Measurements from ENCODE around the gene SDS. TPM values are rescaled to one million over a fixed set of nuclear protein-coding genes. Genes with fewer than 3 reads are reported as not detected.

SDS gene
- total RNA-seq: not detected

- H3K4me3 ChIP-seq: no peak within 1 kb of the TSS
- H3K27ac ChIP-seq: no peak within 1 kb of the TSS
- H3K9me3 ChIP-seq: no peaks in the 10 kb centered on the region
- intact Hi-C loops (cut with DNase I): no loop called here
- H3K27me3 ChIP-seq: no peaks in the 10 kb centered on the region
- no peak for DNase-seq (ENCODE audit: extremely low spot score in 2 of 2)
- H3K4me1 ChIP-seq: no peaks in the 10 kb centered on the region
- H3K36me3 ChIP-seq: no peaks in the 10 kb centered on the region
- TF ChIP-seq POLR2AphosphoS5 (IDR thresholded peaks at IDR 0.05; ENCODE audit: insufficient read depth in 1 of 2, low read depth in 1 of 2) (no peak), CTCF (IDR thresholded peaks at IDR 0.05) (no peak), POLR2A (IDR thresholded peaks at IDR 0.05) (no peak)
These were observed at the start of gene SDS for GRCh38 chr12:113403435-113404415. Gene SDS, minus strand, starts transcription at chr12:113403887. Its CDS starts 4,179 bp downstream, at chr12:113399708.

GRCh38 chr12:113453330-113453729 lies 49.6 kb upstream of the SDS start:
- H3K27me3 ChIP-seq: no peaks in the 10 kb centered on the region
- no peak for DNase-seq (ENCODE audit: extremely low spot score in 2 of 2)
- H3K9me3 ChIP-seq: no peaks in the 10 kb centered on the region
- no peak overlapping the region for H3K27ac ChIP-seq
- TF ChIP-seq CTCF (IDR thresholded peaks at IDR 0.05) (no peak), POLR2A (IDR thresholded peaks at IDR 0.05) (no peak), POLR2AphosphoS5 (IDR thresholded peaks at IDR 0.05; ENCODE audit: insufficient read depth in 1 of 2, low read depth in 1 of 2) (no peak)
- H3K4me3 ChIP-seq: no peak overlapping the region
- no peaks in the 10 kb centered on the region for H3K36me3 ChIP-seq
- intact Hi-C loops (cut with DNase I): no loop called here
- H3K4me1 ChIP-seq: no peaks in the 10 kb centered on the region

GRCh38 chr12:113452458-113452857 lies 48.8 kb upstream of the SDS start:
- H3K27me3 ChIP-seq: no peaks in the 10 kb centered on the region
- TF ChIP-seq POLR2A (IDR thresholded peaks at IDR 0.05) (no peak), CTCF (IDR thresholded peaks at IDR 0.05) (no peak), POLR2AphosphoS5 (IDR thresholded peaks at IDR 0.05; ENCODE audit: insufficient read depth in 1 of 2, low read depth in 1 of 2) (no peak)
- no peaks in the 10 kb centered on the region for H3K4me1 ChIP-seq
- no peak for DNase-seq (ENCODE audit: extremely low spot score in 2 of 2)
- H3K9me3 ChIP-seq: no peaks in the 10 kb centered on the region
- H3K27ac ChIP-seq: no peak overlapping the region
- H3K4me3 ChIP-seq: no peak overlapping the region
- H3K36me3 ChIP-seq: no peaks in the 10 kb centered on the region
- intact Hi-C loops (cut with DNase I): no loop called here

- intact Hi-C loops (cut with DNase I): no loop called here
- no peak overlapping the region for H3K4me3 ChIP-seq
- no peaks in the 10 kb centered on the region for H3K36me3 ChIP-seq
- DNase-seq (ENCODE audit: extremely low spot score in 2 of 2): no peak
- TF ChIP-seq CTCF (IDR thresholded peaks at IDR 0.05) (no peak), POLR2AphosphoS5 (IDR thresholded peaks at IDR 0.05; ENCODE audit: insufficient read depth in 1 of 2, low read depth in 1 of 2) (no peak), POLR2A (IDR thresholded peaks at IDR 0.05) (no peak)
- no peak overlapping the region for H3K27ac ChIP-seq
- no peaks in the 10 kb centered on the region for H3K9me3 ChIP-seq
- H3K4me1 ChIP-seq: no peaks in the 10 kb centered on the region
- H3K27me3 ChIP-seq: no peaks in the 10 kb centered on the region
These were observed 46.2 kb upstream of the SDS start for GRCh38 chr12:113449839-113450238.

GRCh38 chr12:113449299-113449698 lies 45.6 kb upstream of the SDS start:
- DNase-seq (ENCODE audit: extremely low spot score in 2 of 2): no peak
- Histone ChIP-seq H3K36me3 (no peaks in the 10 kb centered on the region), H3K27ac (no peak overlapping the region), H3K4me1 (no peaks in the 10 kb centered on the region), H3K27me3 (no peaks in the 10 kb centered on the region), H3K4me3 (no peak overlapping the region), H3K9me3 (no peaks in the 10 kb centered on the region)
- TF ChIP-seq POLR2AphosphoS5 (IDR thresholded peaks at IDR 0.05; ENCODE audit: insufficient read depth in 1 of 2, low read depth in 1 of 2): no peak
- TF ChIP-seq POLR2A (IDR thresholded peaks at IDR 0.05): no peak
- TF ChIP-seq CTCF (IDR thresholded peaks at IDR 0.05): no peak
- intact Hi-C loops (cut with DNase I): no loop called here

Data from vagina (tissue), 2 donors.